Memory B cell (primary cell): ENCODE results near the gene TEKT2.
A peak's percentile ranks its signal among the peaks of the same experiment; 100 is the strongest.

Experiments used
- ATAC-seq: fragments of 150-1000 bp; cut with Tn5 transposase; 2 replicates; pipeline ENCODE4 v1.10.0; 2021; ENCODE audit warnings: low read depth, mild to moderate bottlenecking, moderate library complexity
- DNase-seq, 2 donors: peaks; one replicate each; pipeline ENCODE4 v3.0.0; 2022; ENCODE audit warnings: low spot score in 2 of 2
- H3K27ac Mint-ChIP-seq: one replicate; pipeline ENCODE4 v1.8.0; 2022; ENCODE audit warnings: mild to moderate bottlenecking, moderate library complexity, mixed read lengths
- H3K27me3 Mint-ChIP-seq: one replicate; pipeline ENCODE4 v1.8.0; 2022; ENCODE audit warnings: mixed read lengths
- H3K36me3 Mint-ChIP-seq: one replicate; pipeline ENCODE4 v1.8.0; 2022; ENCODE audit warnings: mild to moderate bottlenecking, mixed read lengths
- H3K4me1 Mint-ChIP-seq: one replicate; pipeline ENCODE4 v1.8.0; 2022; ENCODE audit warnings: mixed read lengths
- H3K4me3 Mint-ChIP-seq: one replicate; pipeline ENCODE4 v1.8.0; 2022; ENCODE audit warnings: mild to moderate bottlenecking, moderate library complexity, mixed read lengths
- H3K9me3 Mint-ChIP-seq: one replicate; pipeline ENCODE4 v1.8.0; 2022; ENCODE audit warnings: mixed read lengths

The TEKT2 gene

GRCh38 chr1:36124404-36125128, 40.7 kb downstream of the TEKT2 start:
- Mint-ChIP-seq H3K4me1 (peaks cover 32% of the 10 kb centered on the region), H3K36me3 (no peaks in the 10 kb centered on the region), H3K4me3 (peak overlapping the region; percentile 75), H3K9me3 (no peaks in the 10 kb centered on the region), H3K27me3 (peaks cover 25% of the 10 kb centered on the region), H3K27ac (peak overlapping the region; percentile 58)
- ATAC-seq (no peak), DNase-seq (no peak)

- Mint-ChIP-seq H3K27ac (peak within 1 kb of the TSS; percentile 58), H3K4me3 (peak within 1 kb of the TSS; percentile 75), H3K4me1 (peaks cover 32% of the 10 kb centered on the region), H3K36me3 (no peaks in the 10 kb centered on the region), H3K27me3 (peaks cover 25% of the 10 kb centered on the region), H3K9me3 (no peaks in the 10 kb centered on the region)
- DNase-seq (no peak), ATAC-seq (no peak)
Measured at GRCh38 chr1:36125129-36125991, 41.5 kb downstream of the TEKT2 start, which contains the start of gene COL8A2. Gene COL8A2, minus strand, starts transcription at chr1:36125222. Its CDS starts 24,980 bp downstream, at chr1:36100242.

- H3K27ac Mint-ChIP-seq, result no peak overlapping the region
- no peak for ATAC-seq
- no peaks in the 10 kb centered on the region for H3K9me3 Mint-ChIP-seq
- no peaks in the 10 kb centered on the region for H3K36me3 Mint-ChIP-seq
- peak overlapping the region; percentile 14 for H3K4me3 Mint-ChIP-seq
- DNase-seq, result no peak
- H3K27me3 Mint-ChIP-seq, result peaks cover 25% of the 10 kb centered on the region
- peaks cover 32% of the 10 kb centered on the region for H3K4me1 Mint-ChIP-seq
Measured at GRCh38 chr1:36126005-36126716, 42.3 kb downstream of the TEKT2 start.

GRCh38 chr1:36126797-36127500, 43.1 kb downstream of the TEKT2 start:
- Mint-ChIP-seq H3K9me3 (no peaks in the 10 kb centered on the region), H3K4me1 (peaks cover 32% of the 10 kb centered on the region), H3K4me3 (no peak overlapping the region), H3K27me3 (peaks cover 25% of the 10 kb centered on the region), H3K36me3 (no peaks in the 10 kb centered on the region), H3K27ac (no peak overlapping the region)
- no peak for ATAC-seq
- DNase-seq, result no peak

- no peaks in the 10 kb centered on the region for H3K9me3 Mint-ChIP-seq
- DNase-seq (no peak), ATAC-seq (no peak)
- no peak overlapping the region for H3K27ac Mint-ChIP-seq
- no peaks in the 10 kb centered on the region for H3K36me3 Mint-ChIP-seq
- H3K4me3 Mint-ChIP-seq, result no peak overlapping the region
- peaks cover 21% of the 10 kb centered on the region for H3K27me3 Mint-ChIP-seq
- H3K4me1 Mint-ChIP-seq, result peaks cover 22% of the 10 kb centered on the region
Measured at GRCh38 chr1:36128126-36128904, 44.4 kb downstream of the TEKT2 start.

GRCh38 chr1:36128905-36129206, 45.0 kb downstream of the TEKT2 start:
- DNase-seq (no peak), ATAC-seq (no peak)
- Mint-ChIP-seq H3K4me3 (no peak overlapping the region), H3K4me1 (peaks cover 19% of the 10 kb centered on the region), H3K27me3 (peaks cover 19% of the 10 kb centered on the region), H3K9me3 (no peaks in the 10 kb centered on the region), H3K36me3 (no peaks in the 10 kb centered on the region), H3K27ac (no peak overlapping the region)

- peaks cover 2% of the 10 kb centered on the region for H3K36me3 Mint-ChIP-seq
- H3K4me3 Mint-ChIP-seq, result no peak overlapping the region
- H3K4me1 Mint-ChIP-seq, result no peaks in the 10 kb centered on the region
- DNase-seq (no peak), ATAC-seq (no peak)
- H3K9me3 Mint-ChIP-seq, result no peaks in the 10 kb centered on the region
- no peak overlapping the region for H3K27ac Mint-ChIP-seq
- peaks cover 2% of the 10 kb centered on the region for H3K27me3 Mint-ChIP-seq
Measured at GRCh38 chr1:36132029-36132428, 48.1 kb downstream of the TEKT2 start.

- no peak for DNase-seq
- Mint-ChIP-seq H3K27ac (no peak overlapping the region), H3K36me3 (peaks cover 9% of the 10 kb centered on the region), H3K4me1 (no peaks in the 10 kb centered on the region), H3K4me3 (no peak overlapping the region), H3K9me3 (no peaks in the 10 kb centered on the region), H3K27me3 (no peaks in the 10 kb centered on the region)
- ATAC-seq, result no peak
Measured at GRCh38 chr1:36133484-36133883, 49.6 kb downstream of the TEKT2 start.

GRCh38 chr1:36134031-36134430, 50.1 kb downstream of the TEKT2 start:
- no peak overlapping the region for H3K27ac Mint-ChIP-seq
- H3K4me1 Mint-ChIP-seq, result no peaks in the 10 kb centered on the region
- no peaks in the 10 kb centered on the region for H3K27me3 Mint-ChIP-seq
- no peak overlapping the region for H3K4me3 Mint-ChIP-seq
- no peak for ATAC-seq
- no peak for DNase-seq
- H3K9me3 Mint-ChIP-seq, result no peaks in the 10 kb centered on the region
- H3K36me3 Mint-ChIP-seq, result peaks cover 11% of the 10 kb centered on the region

- H3K4me1 Mint-ChIP-seq, result no peaks in the 10 kb centered on the region
- no peak overlapping the region for H3K4me3 Mint-ChIP-seq
- H3K27me3 Mint-ChIP-seq, result no peaks in the 10 kb centered on the region
- peak; percentile 55 for ATAC-seq
- H3K9me3 Mint-ChIP-seq, result no peaks in the 10 kb centered on the region
- peaks cover 15% of the 10 kb centered on the region for H3K36me3 Mint-ChIP-seq
- no peak for DNase-seq
- no peak overlapping the region for H3K27ac Mint-ChIP-seq
Measured at GRCh38 chr1:36134505-36135329, 50.8 kb downstream of the TEKT2 start.

GRCh38 chr1:36135330-36135667, 51.4 kb downstream of the TEKT2 start:
- DNase-seq, result no peak
- H3K27me3 Mint-ChIP-seq, result no peaks in the 10 kb centered on the region
- H3K27ac Mint-ChIP-seq, result no peak overlapping the region
- no peaks in the 10 kb centered on the region for H3K9me3 Mint-ChIP-seq
- H3K4me3 Mint-ChIP-seq, result no peak overlapping the region
- H3K4me1 Mint-ChIP-seq, result no peaks in the 10 kb centered on the region
- peaks cover 18% of the 10 kb centered on the region for H3K36me3 Mint-ChIP-seq
- ATAC-seq, result no peak

GRCh38 chr1:36135796-36136195, 51.9 kb downstream of the TEKT2 start:
- H3K27ac Mint-ChIP-seq, result no peak overlapping the region
- no peaks in the 10 kb centered on the region for H3K4me1 Mint-ChIP-seq

More at GRCh38 chr1:36135796-36136195, 51.9 kb downstream of the TEKT2 start:
- H3K27me3 Mint-ChIP-seq, result no peaks in the 10 kb centered on the region
- DNase-seq (no peak), ATAC-seq (no peak)
- H3K4me3 Mint-ChIP-seq, result no peak overlapping the region
- peaks cover 18% of the 10 kb centered on the region for H3K36me3 Mint-ChIP-seq
- no peaks in the 10 kb centered on the region for H3K9me3 Mint-ChIP-seq
